Activated CD4-positive, alpha-beta T cell treated with anti-CD3 and anti-CD28 coated beads, Interleukin-2, Interleukin-4, amounts not matched to agents 100 ng/mL and 50 ng/mL, durations not matched to agents 16 hours and 8 hours (primary cell): ENCODE measurements around the gene COX10.
"Not testable (repeated sequence)": the region's sequence is repeated elsewhere in the genome, so short reads cannot be mapped to it uniquely, and the experiment has no call there.

Source experiments
- DNase-seq: peaks from one replicate; pipeline ENCODE4 v3.0.0-alpha.2; 2020; ENCODE audit warnings: low spot score

Gene COX10

DNA sequence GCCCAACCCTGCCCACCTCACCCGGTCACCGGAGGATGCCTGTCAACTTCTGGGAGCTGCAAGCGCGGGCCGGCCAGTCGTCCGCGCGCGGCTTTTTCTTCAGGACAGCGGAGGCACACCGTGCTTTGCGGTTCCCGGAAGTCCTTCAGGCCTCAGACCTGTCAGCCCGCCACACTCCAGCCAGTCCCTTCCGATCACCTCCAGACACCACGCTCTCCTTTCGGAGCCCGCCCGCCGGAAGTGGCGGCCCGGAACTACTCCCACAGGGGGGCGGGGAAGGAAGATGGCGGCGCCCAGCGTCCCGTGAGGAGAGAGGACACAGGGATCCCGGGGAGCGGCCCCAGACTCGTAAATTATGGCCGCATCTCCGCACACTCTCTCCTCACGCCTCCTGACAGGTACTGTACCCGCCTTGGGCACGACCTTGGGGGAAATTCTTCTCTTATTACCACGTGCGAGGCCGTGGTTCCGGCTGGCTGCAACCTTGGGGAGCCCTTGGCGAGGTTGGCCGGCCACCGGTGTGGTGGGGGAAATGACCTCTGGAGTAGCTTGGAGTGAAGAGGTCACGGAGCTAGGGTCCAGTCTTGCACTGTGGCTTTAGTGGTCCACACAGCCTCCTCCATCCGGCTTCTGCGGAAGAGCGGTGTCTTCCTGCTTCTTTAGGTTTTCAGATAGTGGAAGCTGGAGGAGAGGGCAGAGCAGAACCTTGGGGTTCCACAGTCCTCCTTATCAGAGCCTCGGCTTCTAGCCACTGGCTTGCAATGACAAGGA lies at the start of gene COX10:
Gene COX10, plus strand, starts transcription at position 254 of the 771 bp plus-strand sequence. Its CDS starts 102 bp downstream, at position 356.
- DNase-seq: peak; percentile 90

DNA sequence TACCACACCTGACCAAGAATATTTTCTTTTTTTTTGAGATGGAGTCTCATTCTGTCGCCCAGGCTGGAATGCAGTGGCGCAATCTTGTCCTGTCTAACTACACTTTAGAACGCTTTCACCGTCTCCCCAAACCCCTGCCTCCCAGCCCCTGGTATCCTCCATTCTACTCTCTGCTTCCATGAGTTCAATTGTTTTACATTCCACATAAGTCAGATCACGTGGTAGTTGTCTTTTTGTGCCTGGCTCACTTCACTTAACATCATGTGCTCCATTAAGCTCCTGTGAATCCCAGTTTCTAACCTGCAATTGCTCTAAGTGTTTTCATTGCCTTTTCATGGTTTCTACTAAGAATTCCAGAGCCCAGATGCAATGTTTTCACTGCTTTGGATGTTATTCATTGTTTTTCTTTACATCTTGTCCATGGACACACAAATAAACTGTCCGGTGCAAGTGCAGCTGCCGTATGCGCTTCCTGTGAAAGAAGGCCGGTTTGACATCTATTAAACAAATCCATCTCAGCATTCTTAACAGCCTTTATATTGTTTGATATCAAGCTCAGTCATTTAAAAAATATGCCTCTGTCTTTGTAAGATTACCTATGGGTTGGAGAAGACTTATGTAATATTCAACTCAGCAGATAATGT lies 47.5 kb upstream of the COX10 start:
- not testable (repeated sequence) for DNase-seq

DNA sequence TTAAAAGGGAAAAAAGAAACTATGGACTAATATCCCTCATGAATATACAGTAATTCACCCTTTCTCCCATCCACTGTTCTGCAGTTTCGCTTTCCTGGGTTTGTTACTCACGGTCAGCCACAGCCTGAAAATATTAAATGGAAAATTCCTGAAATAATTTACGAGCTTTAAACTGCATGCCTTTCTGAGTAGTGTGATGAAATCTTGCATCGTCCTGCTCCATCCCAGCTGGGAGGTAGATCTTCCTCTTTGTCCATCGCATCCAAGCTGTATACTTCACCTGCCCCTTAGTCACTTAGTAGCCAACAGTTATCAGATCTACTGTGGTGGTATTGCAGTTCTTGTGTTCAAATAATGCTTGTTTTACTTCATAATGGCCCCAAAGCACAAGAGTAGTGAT lies 39.5 kb upstream of the COX10 start:
- not testable (repeated sequence) for DNase-seq

DNA sequence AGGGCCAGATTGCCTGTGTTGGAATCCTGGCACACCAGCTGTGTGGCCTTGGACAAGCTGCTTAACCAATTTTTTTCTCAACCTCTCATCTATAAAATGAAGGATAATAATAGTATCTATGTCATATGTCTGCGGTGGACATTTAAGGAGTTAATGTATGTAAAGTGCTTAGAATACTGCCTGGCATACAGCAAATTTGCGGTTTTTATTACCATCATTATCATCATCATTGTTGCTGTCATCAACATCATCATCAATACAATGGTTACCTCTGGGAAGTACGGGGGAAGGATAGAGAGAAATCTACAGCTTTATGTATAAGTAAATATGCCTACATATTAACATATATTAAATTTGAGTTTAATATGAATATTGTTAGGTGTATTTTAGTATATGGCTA lies 37.1 kb upstream of the COX10 start:
- no peak for DNase-seq

DNA sequence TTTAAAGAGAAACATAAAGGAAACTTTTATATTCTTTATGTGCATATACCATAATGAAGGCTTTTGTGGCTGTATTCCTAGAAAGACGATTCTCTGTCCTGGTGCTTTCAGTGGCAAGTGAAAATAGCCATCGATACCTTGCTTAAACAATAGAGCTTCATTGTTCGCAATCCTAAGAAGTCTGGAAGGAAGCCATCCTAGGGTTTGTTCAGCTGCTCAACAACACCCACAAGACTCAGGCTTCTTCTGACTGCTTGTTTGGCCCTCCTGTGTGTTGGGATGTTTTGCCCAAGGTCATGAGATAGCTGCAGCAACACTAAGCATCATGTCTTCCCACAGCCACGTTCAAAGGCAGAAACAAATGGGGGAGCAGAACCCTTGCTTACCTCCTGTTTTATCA lies 36.1 kb upstream of the COX10 start:
- DNase-seq: no peak

DNA sequence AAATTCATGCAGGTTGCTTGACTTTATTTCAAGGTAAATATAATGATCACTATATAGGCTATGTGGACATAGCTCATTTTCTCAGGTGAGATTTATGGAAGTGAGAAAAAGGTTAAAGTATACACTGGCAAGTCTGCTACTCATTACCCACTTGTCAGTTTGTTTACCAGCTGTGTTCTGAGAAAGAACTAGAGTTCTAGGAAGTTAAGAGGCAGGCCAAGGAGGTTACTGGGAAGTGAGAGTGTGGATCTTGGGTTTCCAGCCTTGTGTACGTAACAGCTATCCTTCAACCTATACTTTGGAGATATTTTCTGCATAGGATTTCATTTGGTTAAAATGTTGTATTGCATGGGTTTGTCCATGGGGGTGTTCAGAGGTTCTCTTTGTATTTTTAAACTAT lies 31.9 kb upstream of the COX10 start:
- no peak for DNase-seq

DNA sequence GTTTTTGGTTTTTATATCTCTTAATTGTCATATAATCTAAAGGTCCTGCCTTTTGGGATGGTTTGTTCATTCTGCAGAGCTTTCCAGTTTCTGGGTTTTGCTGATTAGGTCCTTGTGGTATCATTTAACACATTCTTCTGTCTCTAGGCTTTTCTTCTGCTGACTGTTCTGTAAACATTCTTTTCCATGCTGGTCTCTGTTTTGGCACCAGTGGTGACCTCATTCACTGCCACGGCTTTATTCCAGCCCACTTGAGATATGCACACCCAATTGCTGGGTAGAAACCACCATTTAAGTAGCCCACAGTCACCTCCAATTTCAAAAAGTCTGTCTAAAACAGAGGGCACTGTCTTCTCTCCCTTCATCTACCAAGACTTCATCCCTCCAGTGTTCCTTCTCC lies 31.1 kb upstream of the COX10 start:
- DNase-seq: no peak

DNA sequence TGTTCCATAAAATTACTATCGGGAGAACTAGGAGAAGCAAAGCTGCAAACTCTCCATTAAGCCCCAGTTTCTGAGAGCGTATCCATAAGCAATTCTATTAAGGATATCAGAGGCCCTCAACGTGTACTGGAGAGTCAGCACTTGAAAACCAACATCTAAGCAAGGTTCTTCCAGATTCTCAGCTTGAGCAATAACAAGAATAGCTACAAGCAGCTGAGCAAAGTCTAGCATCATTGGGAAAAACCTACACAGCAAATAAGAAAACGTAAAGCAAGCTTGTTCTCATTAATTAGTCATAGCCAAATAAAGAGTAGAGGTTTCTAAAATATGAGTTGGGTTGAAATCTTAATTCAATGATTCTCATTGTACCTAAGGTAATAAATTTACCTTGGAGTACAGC lies 26.9 kb upstream of the COX10 start:
- peak; percentile 70 for DNase-seq

DNA sequence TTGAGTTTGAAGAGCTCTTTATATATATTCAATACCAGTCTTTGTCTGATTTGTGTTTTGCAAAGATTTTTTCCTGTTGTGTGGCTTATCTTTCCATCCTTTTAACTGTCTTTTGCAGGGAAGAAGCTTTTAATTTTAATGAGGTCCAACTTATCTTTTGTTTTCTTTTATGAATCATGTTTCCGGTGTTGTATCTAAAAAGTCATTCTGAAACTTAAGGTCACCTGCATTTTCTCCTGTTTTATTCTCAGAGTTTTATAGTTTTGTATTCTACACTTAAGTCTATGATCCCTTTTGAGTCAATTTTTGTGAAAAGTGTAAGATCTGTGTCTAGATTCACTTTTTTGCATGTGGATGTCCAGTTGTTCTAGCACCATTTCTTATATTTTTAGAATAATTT lies 24.6 kb upstream of the COX10 start:
- peak; percentile 34 for DNase-seq

DNA sequence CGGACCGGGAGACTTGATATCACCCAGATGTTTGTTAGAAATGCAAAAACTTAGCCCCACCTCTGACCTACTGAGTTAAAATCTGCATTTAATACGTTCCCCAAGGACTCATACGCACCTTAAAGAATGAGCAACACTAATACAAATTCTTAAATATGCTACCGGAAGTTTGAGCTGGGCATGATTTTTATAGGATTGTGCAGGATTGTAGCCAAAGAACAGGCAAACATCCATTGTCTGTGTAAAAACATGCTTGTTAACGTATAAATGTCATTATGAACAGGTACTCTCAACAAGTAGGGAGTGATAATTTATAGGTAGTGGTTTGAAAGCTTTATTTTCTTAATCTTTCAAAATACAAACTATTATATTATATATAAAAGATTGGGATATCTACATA lies 22.3 kb upstream of the COX10 start:
- no peak for DNase-seq

DNA sequence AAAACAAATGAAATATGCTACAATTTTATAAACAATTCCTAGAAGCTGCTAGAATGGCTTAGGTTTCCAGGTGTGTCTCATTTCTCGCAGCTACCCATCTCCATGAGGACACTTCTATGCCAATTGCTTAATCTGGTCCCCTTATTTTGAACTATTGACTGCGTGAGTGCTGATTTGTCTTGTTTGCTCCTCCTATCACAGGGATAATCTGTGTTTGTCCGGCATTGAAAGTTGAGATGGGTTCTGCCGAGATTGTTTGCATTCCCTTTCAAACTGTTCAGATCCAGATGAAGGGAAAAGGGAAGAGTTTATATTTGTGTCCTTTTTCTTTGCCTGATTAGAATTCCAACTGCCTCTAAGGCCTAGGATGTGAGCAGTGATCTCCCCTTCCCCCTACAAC lies 21.7 kb upstream of the COX10 start:
- DNase-seq: no peak

DNA sequence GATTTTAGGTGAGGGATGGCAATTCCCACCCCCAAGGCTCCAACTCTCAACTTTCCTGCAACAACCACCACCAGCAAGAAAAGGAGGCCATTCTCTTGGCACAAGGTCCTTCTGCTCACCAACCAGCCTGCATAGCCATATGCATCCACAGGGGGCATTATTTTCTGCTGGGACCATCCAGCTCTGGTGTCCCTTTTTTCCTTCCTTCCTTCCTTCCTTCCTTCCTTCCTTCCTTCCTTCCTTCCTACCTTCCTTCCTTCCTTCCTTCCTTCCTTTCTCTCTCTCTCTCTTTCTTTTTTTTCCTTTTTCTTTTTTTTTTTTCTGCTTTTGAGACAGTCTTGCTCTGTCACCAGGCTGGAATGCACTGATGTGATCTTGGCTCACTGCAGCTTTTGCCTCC lies 21.1 kb upstream of the COX10 start:
- DNase-seq: no peak

DNA sequence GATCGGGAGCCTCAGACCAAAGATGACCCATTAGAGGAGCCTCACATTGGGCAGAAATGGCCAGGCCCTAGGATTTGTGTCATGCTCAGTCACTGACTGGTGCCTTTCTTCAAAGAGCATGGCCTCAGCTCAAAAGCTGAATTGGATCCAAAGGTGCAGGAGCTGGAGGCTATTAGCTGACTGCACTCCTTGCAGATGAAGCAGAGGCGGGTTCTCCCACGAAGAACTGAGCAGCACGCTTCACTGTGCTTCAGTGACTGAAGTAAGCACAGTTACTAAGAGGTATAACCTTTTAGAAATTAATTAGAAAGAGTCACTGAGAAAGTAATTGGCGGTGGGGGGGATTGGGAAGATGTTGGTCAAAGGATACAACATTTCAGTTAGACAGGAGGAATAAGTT lies 18.7 kb upstream of the COX10 start:
- DNase-seq: no peak

DNA sequence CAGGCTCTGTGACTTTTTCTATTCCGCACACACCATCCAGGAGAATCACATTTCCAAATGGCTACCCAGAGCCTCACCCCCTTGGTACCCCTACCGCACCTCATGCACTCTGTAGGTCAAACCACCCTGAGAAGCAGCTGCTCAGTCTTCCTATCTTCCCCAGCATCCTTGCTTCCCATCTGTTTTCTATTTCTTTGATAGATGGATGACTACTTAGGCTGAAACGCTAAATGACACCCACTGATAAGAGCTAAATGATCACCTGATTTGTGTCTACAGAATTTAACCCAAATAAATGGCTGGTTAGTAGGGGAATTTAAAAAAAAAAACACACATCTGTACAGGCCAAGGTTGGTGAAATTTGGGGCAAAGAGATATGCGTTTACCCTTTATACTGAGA lies 17.6 kb upstream of the COX10 start:
- DNase-seq: no peak

DNA sequence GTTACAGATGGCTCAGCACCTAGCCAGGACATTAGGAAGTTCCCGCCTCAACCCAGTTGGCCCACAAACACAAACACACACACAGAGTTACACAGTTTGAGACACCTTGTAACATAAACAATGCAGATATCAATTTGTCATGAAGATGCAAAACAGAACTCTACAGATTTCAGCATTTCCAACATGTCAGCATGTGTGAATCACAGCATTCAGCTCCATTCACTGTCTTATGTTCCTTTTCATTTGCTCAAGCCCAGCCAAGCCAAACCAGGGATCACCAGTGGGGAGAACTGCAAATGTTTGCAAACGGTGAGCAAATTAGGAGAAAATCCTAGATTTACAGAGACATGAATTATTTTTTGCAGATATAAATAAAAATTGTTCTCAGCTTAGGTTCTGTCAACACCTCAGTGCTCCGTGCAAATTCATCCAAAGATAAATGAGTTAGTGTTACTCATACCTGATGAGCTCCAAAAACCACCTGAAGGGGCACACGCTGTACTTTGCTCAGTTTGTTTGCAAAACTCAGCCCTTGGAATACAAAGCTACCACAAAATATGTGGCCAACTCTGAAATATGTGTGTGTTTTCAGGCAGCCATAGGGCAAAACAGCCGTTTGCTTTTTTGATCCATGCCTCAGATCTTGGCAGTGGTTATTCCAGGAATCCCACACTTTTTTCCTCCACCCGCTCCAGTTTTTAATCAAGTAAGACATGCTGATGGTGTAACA lies 16.3 kb upstream of the COX10 start:
- DNase-seq: no peak

DNA sequence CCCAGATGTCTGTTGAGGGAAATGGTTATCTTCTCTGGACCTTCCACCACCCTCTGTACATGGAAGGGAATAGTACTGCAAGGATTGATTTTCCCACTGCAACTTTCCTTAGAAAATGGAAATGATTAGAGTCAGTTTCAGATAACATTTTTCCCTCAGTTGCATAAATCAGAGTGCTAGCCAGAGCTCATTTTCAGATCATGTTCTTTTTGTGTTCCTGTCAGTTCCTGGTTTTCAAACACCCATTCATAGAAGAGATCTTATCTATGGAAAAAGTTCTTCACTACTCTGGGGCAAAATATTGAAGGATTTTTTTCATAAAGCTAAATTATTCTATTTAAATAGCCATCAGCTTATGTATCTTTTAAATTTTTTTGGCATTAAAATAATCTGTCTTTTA lies 11.7 kb upstream of the COX10 start:
- no peak for DNase-seq

DNA sequence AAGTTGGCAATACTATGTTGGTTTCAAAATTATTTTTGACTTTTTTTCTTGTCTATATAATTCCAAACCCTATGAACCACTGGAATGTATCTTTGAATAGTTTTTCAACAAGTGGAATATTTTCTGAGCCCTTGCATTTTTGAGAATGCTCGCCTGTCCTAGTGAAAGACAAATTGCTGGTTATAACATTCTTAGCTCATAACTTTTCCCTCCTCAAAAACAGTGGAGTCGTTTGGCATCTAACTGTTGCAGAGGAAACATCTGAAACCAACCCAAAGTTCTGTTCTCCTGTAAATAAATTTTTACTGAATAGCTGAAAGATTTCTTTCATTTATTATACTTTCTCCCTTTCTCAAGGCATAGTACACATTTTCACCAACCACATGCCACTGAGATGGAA lies 11.3 kb upstream of the COX10 start:
- DNase-seq: no peak

DNA sequence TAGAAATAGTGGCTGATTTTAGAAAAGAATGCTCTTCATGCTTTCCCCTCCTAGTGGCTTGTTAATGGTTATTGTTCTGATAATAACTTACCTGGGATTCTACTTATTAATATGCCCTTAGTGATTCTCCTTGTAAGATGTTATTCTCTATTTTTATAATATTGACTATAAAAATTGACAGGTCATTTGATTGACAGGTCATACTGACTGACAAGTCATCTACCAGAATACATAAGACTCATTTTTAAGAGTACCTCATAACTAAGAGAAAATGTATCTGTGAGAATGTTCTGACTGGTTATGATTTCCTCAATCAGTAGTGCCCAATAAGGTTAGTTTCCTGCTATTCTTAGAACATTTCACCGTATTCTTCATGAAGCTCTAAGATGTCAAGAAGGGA lies 8.6 kb upstream of the COX10 start:
- DNase-seq: no peak

DNA sequence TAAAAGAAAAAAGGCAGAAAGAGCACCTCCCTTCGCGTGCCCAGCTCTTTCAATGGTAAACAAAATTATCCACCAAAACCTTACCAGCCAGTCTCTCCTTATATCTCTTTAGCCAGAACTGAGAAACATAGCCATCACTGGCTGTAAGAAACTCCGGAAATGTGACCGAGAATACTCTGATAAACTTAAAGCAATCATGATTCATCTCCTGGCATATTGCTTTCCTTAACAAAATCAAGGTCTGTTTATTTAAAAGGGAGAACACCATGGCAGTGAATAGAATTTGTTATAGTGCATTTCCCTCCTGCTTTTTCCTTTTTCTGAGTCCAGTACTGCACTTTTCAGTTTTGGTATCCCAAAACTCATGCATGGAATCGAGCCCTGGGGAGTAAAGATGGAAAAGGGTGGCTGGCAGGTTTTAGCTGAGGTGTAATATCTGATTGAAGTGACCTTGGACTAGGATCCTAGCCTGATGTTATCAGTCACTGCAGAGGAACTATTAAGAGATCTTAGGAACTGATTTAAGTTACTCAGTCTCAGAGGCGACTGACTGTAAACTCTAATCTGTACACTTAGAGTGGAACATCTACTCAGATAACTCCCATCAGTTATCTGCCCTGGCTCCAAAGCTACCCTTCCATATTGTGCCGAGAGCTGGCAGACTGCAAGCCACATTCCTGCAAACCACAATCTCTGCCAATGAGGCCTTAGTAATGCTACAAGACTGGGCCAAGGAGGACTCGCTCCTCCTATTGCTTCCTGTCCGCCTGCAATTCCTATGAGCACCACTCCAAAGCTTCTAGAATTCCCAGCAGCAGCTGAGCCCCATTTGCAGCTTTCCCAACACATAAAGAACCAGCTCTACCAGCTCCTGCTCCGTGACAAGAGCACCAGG lies 7.4 kb upstream of the COX10 start:
- no peak for DNase-seq

DNA sequence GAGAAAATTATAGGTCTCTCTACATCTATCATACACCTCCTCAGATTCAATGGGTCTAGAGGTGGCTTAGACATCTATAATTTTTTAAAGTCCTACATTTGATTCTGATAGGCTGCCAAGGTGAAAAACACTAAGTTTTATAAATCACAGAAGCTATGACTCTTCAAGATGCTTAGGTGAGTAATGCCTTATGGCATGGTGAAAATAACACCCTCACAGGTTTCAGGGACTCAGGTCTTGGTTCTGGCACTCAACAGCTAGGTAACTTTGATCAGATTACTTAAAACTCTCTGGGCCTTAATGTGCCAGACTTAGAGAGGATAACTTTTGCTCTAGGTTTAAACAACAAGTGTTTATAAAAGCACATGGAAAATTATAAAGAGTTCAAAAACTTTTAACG lies 2.0 kb upstream of the COX10 start:
- DNase-seq: no peak

DNA sequence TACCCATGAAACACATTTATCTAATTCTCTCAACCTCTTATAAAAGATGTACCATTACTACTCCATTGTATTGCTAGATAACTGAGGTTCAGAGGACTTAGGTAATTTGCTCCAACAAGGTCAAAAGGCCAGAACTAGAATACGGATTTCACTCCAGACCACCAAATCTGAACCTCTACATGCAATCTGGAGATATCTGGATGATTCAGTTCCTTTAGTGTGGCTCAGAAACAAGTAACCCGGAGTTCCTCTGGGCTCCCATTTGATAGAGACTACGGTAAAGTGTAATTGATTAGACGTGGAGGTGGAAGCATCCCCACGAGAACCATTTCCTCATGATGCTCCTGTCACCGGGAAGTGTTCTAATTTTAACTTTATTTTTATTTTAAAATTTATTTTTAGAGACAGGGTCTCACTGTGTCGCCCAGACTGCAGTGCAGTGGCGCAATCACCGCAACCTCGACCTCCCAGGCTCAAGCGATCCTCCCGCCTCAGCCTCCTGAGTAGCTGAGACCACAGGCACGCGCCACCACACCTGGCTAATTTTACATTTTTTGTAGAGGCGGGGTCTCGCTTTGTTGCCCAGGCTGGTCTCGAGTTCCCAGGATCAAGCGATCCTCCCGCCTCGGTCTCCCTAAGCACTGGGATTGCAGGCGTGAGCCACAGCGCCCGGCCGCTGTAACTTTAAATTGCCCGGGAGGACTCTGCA lies 608 bp upstream of the COX10 start:
- no peak for DNase-seq
